Muscle of leg (tissue), 11 donors: ENCODE data around the gene NCAPD2. TPM values are rescaled to one million over a fixed set of nuclear protein-coding genes. Genes with fewer than 3 reads are reported as not detected.
"Not testable (repeated sequence)": the region's sequence is repeated elsewhere in the genome, so short reads cannot be mapped to it uniquely, and the experiment has no call there.

Experiments used
- DNase-seq: peaks from one replicate; pipeline ENCODE4 v3.0.0; 2013
- H3K27ac ChIP-seq: one replicate; pipeline ENCODE4 v1.5.1; 2013; ENCODE audit warnings: mild to moderate bottlenecking, low read length, control low read depth
- H3K27me3 ChIP-seq: one replicate; pipeline ENCODE4 v1.6.1; 2013; ENCODE audit warnings: low read length; ENCODE audit not compliant: control insufficient read depth, insufficient read depth
- H3K36me3 ChIP-seq: one replicate; pipeline ENCODE4 v1.6.1; 2013; ENCODE audit warnings: low read length; ENCODE audit not compliant: control insufficient read depth, insufficient read depth
- H3K4me1 ChIP-seq: one replicate; pipeline ENCODE4 v1.6.1; 2013; ENCODE audit warnings: low read length; ENCODE audit not compliant: control insufficient read depth, insufficient read depth
- H3K4me3 ChIP-seq: one replicate; pipeline ENCODE4 v1.5.1; 2013; ENCODE audit warnings: low read length, control low read depth
- H3K9me3 ChIP-seq: replicated peaks from 2 replicates; pipeline ENCODE4 v1.6.1; 2013; ENCODE audit warnings: low read depth, low read length; ENCODE audit not compliant: control insufficient read depth
- WGBS: methylation state at CpG from one replicate; pipeline ENCODE4 v1.1.5; 2013; ENCODE audit warnings: missing lambda C conversion rate; ENCODE audit not compliant: insufficient coverage; 5-methylcytosine and 5-hydroxymethylcytosine counted together
- polyA plus RNA-seq, 8 donors: library from polyadenylated mRNA; unstranded; fragments of 120-200 nt; gene quantifications; one replicate each; pipeline versions ENCODE4 v1.2.1 to v1.2.3, GENCODE V29; 2013; ENCODE audit warnings: inconsistent platforms in 1 of 8, low replicate concordance in 1 of 8; ENCODE audit not compliant: insufficient read length in 8 of 8, insufficient read depth in 1 of 8
- total RNA-seq: library from RNA; stranded (reverse); fragments of 120-200 nt; gene quantifications from one replicate; pipeline ENCODE4 v1.2.4, GENCODE V29; 2013

NCAPD2 gene
- total and polyA plus RNA-seq, 9 donors: 24.4 to 52.0 (median 40.2) TPM

- WGBS: 95% methylated on average over 3 of the region's 6 CpGs
- DNase-seq: no peak
- Histone ChIP-seq H3K36me3 (peaks cover 74% of the 10 kb centered on the region), H3K27me3 (no peaks in the 10 kb centered on the region), H3K27ac (no peak overlapping the region), H3K4me3 (no peak overlapping the region), H3K4me1 (peaks cover 10% of the 10 kb centered on the region), H3K9me3 (no peaks in the 10 kb centered on the region)
Measured at GRCh38 chr12:6463858-6464257, 30.0 kb upstream of the NCAPD2 start.

GRCh38 chr12:6464531-6464930 is 29.4 kb upstream of the NCAPD2 start:
- Histone ChIP-seq H3K36me3 (peaks cover 68% of the 10 kb centered on the region), H3K27ac (no peak overlapping the region), H3K9me3 (no peaks in the 10 kb centered on the region), H3K4me3 (no peak overlapping the region), H3K4me1 (peaks cover 13% of the 10 kb centered on the region), H3K27me3 (no peaks in the 10 kb centered on the region)
- no peak for DNase-seq
- 91% methylated on average over 6 of the region's 8 CpGs for WGBS

- 53% methylated on average over 4 of the region's 6 CpGs for WGBS
- Histone ChIP-seq H3K4me3 (no peak overlapping the region), H3K4me1 (peaks cover 17% of the 10 kb centered on the region), H3K27me3 (no peaks in the 10 kb centered on the region), H3K27ac (no peak overlapping the region), H3K9me3 (no peaks in the 10 kb centered on the region), H3K36me3 (peaks cover 59% of the 10 kb centered on the region)
- DNase-seq: peak; percentile 86
Measured at GRCh38 chr12:6465467-6466183, 28.3 kb upstream of the NCAPD2 start.

GRCh38 chr12:6466184-6466573 is 27.7 kb upstream of the NCAPD2 start:
- Histone ChIP-seq H3K4me1 (peaks cover 16% of the 10 kb centered on the region), H3K9me3 (no peaks in the 10 kb centered on the region), H3K27ac (no peak overlapping the region), H3K4me3 (no peak overlapping the region), H3K36me3 (peaks cover 53% of the 10 kb centered on the region), H3K27me3 (no peaks in the 10 kb centered on the region)
- WGBS: 88% methylated on average over 1 of the region's 5 CpGs
- DNase-seq: no peak

GRCh38 chr12:6466751-6467150 is 27.2 kb upstream of the NCAPD2 start:
- H3K4me3 ChIP-seq, H3K27ac ChIP-seq, H3K9me3 ChIP-seq, H3K27me3 ChIP-seq, DNase-seq: not testable (repeated sequence)
- H3K4me1 ChIP-seq: peaks cover 15% of the 10 kb centered on the region
- H3K36me3 ChIP-seq: peaks cover 48% of the 10 kb centered on the region
- WGBS: no CpG with 5 or more reads among the region's 4 CpGs

- H3K27me3 ChIP-seq, H3K27ac ChIP-seq, H3K4me3 ChIP-seq, H3K9me3 ChIP-seq, DNase-seq: not testable (repeated sequence)
- 87% methylated on average over 6 of the region's 9 CpGs for WGBS
- Histone ChIP-seq H3K4me1 (peaks cover 15% of the 10 kb centered on the region), H3K36me3 (peaks cover 39% of the 10 kb centered on the region)
Measured at GRCh38 chr12:6467571-6468282, 26.2 kb upstream of the NCAPD2 start.

GRCh38 chr12:6468283-6468575 is 25.7 kb upstream of the NCAPD2 start:
- no peak for DNase-seq
- H3K4me3 ChIP-seq: no peak overlapping the region
- H3K27me3 ChIP-seq: peaks cover 3% of the 10 kb centered on the region
- H3K4me1 ChIP-seq: peaks cover 15% of the 10 kb centered on the region
- no peak overlapping the region for H3K27ac ChIP-seq
- H3K9me3 ChIP-seq: no peaks in the 10 kb centered on the region
- peaks cover 34% of the 10 kb centered on the region for H3K36me3 ChIP-seq

GRCh38 chr12:6469092-6469491 is 24.8 kb upstream of the NCAPD2 start:
- Histone ChIP-seq H3K9me3 (no peaks in the 10 kb centered on the region), H3K36me3 (peaks cover 25% of the 10 kb centered on the region), H3K4me3 (no peak overlapping the region), H3K27me3 (peaks cover 3% of the 10 kb centered on the region), H3K4me1 (peaks cover 15% of the 10 kb centered on the region), H3K27ac (no peak overlapping the region)
- 78% methylated on average over 1 of the region's 6 CpGs for WGBS
- no peak for DNase-seq

GRCh38 chr12:6469609-6470374 is 24.1 kb upstream of the NCAPD2 start:
- Histone ChIP-seq H3K4me1 (peaks cover 15% of the 10 kb centered on the region), H3K36me3 (peaks cover 18% of the 10 kb centered on the region), H3K27me3 (peaks cover 3% of the 10 kb centered on the region), H3K4me3 (peak overlapping the region; percentile 70), H3K27ac (peak overlapping the region; percentile 98), H3K9me3 (no peaks in the 10 kb centered on the region)
- 0% methylated on average over 3 of the region's 16 CpGs for WGBS
- no peak for DNase-seq
